Upper lobe of left lung (tissue), 6 donors: ENCODE measurements around the gene DDIT4. TPM values are rescaled to one million over a fixed set of nuclear protein-coding genes. Genes with fewer than 3 reads are reported as not detected.

Source experiments
- ATAC-seq, 2 donors: fragments of 200-7000 bp; cut with Tn5 transposase; one replicate each; pipeline ENCODE4 v1.9.1; 2022; ENCODE audit warnings: mild to moderate bottlenecking in 2 of 2, moderate library complexity in 2 of 2; ENCODE audit not compliant: low FRiP score in 2 of 2
- DNase-seq, 2 donors: peaks; one replicate each; pipeline ENCODE4 v3.0.0-alpha.2; 2019 to 2020
- H3K27ac ChIP-seq, 4 donors: fragments of 200-600 bp; sonication (generic); one replicate each; pipeline ENCODE4 v1.5.1; 2016 to 2019
- H3K27me3 ChIP-seq, 4 donors: fragments of 200-600 bp; sonication (generic); one replicate each; pipeline ENCODE4 v1.5.1; 2017 to 2019
- H3K36me3 ChIP-seq, 4 donors: fragments of 200-600 bp; sonication (generic); one replicate each; pipeline ENCODE4 v1.5.1; 2016 to 2019
- H3K4me1 ChIP-seq, 4 donors: fragments of 200-600 bp; sonication (generic); one replicate each; pipeline ENCODE4 v1.5.1; 2018 to 2019
- H3K4me3 ChIP-seq, 4 donors: fragments of 200-600 bp; sonication (generic); one replicate each; pipeline ENCODE4 v1.5.1; 2017 to 2019; ENCODE audit warnings: mild to moderate bottlenecking in 2 of 4, moderate library complexity in 1 of 4
- H3K9me3 ChIP-seq, 4 donors: fragments of 200-600 bp; sonication (generic); one replicate each; pipeline ENCODE4 v1.5.1; 2018 to 2019
- EP300 ChIP-seq, 4 donors: sonication (generic); formaldehyde crosslinking; IDR thresholded peaks; one replicate each; pipeline ENCODE4 v1.5.1; 2017; ENCODE audit warnings: antibody characterized with exemption in 4 of 4, control low read depth in 2 of 4
- POLR2A ChIP-seq, 4 donors: fragments of 450-650 bp; IDR thresholded peaks; one replicate each; pipeline ENCODE4 v1.5.1; 2016 to 2017; ENCODE audit warnings: antibody characterized with exemption in 4 of 4, mild to moderate bottlenecking in 2 of 4
- POLR2AphosphoS5 ChIP-seq, 2 donors: sonication (generic); formaldehyde crosslinking; IDR thresholded peaks; one replicate each; pipeline ENCODE4 v1.5.1; 2017; ENCODE audit warnings: antibody characterized with exemption in 2 of 2
- WGBS, 2 donors: methylation state at CpG; one replicate each; pipeline ENCODE4 v1.1.5; 2017 to 2018; 5-methylcytosine and 5-hydroxymethylcytosine counted together
- total RNA-seq, 6 donors: library from RNA; depleted of rRNA in 4 of 6; stranded (reverse); fragments of >200 nt in 4 of 6; gene quantifications; one replicate each; pipeline versions ENCODE4 v1.1.0 to v1.2.1, GENCODE V29; 2016 to 2021
- TF ChIP-seq, protein P1 (sequence below), 6 experiments: fragments of 450-650 bp in 4 of 6; fragments of 200-600 bp in 2 of 6; sonication (generic) in 2 of 6; IDR thresholded peaks; one replicate each; pipeline ENCODE4 v1.5.1; 2016 to 2019; ENCODE audit warnings: antibody characterized with exemption in 6 of 6
- donor health status: DM: no; HTN: no; CAD: no; lungs with moderate emphysema.
- donor health status: DM: no; HTN: yes; CAD: no; lungs with severe emphysema.

Gene DDIT4
- total RNA-seq, 6 donors from 2014 or later: 81.0 to 218 (median 151) TPM

DNA sequence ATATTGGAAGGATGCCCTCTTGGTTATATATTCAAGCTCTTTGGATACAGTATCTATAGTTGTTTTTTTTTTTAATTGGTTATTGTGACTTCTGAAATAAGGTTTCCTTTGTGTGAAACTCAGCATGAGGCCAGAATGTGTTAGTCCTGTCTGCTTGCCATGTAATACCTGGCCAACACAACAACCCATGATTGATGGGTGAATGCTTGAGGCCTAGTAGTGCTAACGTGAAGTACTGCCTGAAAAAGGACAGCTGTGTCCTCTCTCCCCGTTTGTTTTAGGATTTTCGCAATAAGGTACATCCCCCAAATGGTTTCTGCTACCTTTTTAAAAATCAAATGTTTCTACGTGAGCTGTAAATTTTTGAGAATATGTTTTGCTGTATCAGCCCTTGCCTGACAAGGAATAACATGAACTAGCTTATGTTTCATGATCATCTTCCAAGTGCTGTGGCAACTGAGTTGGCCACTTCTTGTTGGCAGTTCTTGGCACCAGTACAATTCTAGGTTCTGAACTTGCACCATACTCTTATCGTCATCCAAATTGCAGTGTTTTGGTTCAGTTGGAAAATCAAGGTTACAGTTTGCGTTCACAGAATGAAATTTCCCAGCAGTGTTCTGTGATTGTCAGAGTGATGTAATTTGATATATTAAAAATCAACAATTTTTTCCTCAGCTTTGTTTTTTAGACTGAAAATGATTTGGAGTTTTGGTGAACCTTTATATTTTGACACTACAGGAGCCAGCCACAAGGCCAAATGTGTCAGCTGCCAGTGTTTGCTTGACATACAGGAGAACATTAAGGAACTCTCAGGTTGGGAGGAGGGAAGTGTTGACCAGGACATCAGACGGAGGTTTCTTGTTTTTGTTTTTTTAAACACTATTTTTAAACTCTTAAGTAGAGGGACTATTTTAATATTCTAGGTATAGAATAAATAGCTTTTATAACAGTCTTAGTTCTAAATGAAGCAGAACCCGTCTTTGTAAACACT, 44.2 kb upstream of the DDIT4 start:
- 53 to 61% methylated on average over 8 of the region's 8 CpGs for WGBS, 2 donors
- TF ChIP-seq EP300 (IDR thresholded peaks at IDR 0.05) (no peak), POLR2AphosphoS5 (IDR thresholded peaks at IDR 0.05) (peak in 1 of 2 donors; percentile 50)
- DNase-seq (no peak), ATAC-seq (peak in 1 of 2 donors; percentile 24)
- no peaks in the 10 kb centered on the region for H3K27me3 ChIP-seq
- H3K36me3 ChIP-seq: peaks cover 19 to 62% (median 32%) of the 10 kb centered on the region in 4 donors
- peaks cover 9 to 22% (median 17%) of the 10 kb centered on the region in 4 donors for H3K4me1 ChIP-seq
- peak overlapping the region; percentile 14 to 71 (median 67) for H3K27ac ChIP-seq
- no peak overlapping the region for H3K4me3 ChIP-seq
- H3K9me3 ChIP-seq: no peaks in the 10 kb centered on the region

DNA sequence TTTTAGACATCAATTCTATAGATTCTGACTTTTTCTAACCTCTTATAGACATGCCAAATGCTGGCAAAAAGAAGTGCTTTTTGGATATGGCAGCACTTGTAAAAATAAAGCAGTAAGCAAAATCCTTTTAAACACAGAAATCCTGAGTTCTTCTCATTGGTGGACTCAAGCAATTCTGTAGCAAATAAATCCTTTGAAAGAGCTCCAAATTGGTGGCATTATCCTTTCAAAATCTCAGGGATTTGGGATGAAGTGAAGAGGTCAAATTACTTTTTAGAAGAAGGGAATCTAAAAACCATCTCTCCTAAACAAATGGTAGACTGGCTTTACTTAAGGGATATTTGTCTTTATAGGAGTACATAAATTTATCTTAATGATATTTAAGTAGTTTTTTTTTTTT, 40.1 kb upstream of the DDIT4 start:
- peaks cover 8 to 15% (median 10%) of the 10 kb centered on the region in 4 donors for H3K4me1 ChIP-seq
- H3K27ac ChIP-seq: peak overlapping the region in 1 of 4 donors; percentile 45
- no peaks in the 10 kb centered on the region for H3K9me3 ChIP-seq

DNA sequence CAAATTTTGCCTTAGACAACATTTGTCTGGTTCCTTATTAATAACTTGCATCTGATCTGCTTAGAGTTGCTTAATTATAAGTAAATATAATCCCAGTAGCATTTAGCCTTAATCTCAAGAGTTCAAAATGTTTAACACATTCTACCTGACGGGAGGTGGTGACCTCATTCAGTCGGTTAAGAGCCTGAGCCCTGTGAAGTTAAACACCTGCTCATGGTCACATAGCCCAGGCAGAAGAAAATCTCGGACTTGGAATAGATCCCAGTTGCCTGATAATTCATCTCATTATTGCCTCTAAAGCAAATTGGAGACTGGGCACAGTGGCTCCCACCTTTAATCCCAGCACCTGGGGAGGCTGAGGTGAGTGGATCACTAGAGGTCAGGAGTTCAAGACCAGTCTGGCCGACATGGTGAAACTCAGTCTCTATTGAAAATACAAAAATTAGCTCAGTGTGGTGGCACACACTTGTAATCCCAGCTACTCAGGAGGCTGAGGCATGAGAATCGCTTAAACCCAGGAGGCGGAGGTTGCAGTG, 39.1 kb upstream of the DDIT4 start:
- ATAC-seq: no peak
- H3K27ac ChIP-seq: no peak overlapping the region
- no peaks in the 10 kb centered on the region for H3K27me3 ChIP-seq
- no peak overlapping the region for H3K4me3 ChIP-seq
- TF ChIP-seq EP300 (IDR thresholded peaks at IDR 0.05) (no peak), POLR2A (IDR thresholded peaks at IDR 0.05) (no peak), POLR2AphosphoS5 (IDR thresholded peaks at IDR 0.05) (no peak)
- TF ChIP-seq, protein P1, sequence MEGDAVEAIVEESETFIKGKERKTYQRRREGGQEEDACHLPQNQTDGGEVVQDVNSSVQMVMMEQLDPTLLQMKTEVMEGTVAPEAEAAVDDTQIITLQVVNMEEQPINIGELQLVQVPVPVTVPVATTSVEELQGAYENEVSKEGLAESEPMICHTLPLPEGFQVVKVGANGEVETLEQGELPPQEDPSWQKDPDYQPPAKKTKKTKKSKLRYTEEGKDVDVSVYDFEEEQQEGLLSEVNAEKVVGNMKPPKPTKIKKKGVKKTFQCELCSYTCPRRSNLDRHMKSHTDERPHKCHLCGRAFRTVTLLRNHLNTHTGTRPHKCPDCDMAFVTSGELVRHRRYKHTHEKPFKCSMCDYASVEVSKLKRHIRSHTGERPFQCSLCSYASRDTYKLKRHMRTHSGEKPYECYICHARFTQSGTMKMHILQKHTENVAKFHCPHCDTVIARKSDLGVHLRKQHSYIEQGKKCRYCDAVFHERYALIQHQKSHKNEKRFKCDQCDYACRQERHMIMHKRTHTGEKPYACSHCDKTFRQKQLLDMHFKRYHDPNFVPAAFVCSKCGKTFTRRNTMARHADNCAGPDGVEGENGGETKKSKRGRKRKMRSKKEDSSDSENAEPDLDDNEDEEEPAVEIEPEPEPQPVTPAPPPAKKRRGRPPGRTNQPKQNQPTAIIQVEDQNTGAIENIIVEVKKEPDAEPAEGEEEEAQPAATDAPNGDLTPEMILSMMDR (IDR thresholded peaks at IDR 0.05): no peak
- peaks cover 20 to 74% (median 45%) of the 10 kb centered on the region in 4 donors for H3K36me3 ChIP-seq
- WGBS, 2 donors: 87 to 90% methylated on average over 5 to 6 of the region's 6 CpGs
- H3K4me1 ChIP-seq: peaks cover 2 to 11% (median 7%) of the 10 kb centered on the region in 4 donors
- no peaks in the 10 kb centered on the region for H3K9me3 ChIP-seq
- no peak for DNase-seq

More for the DNA sequence above, 40.1 kb upstream of the DDIT4 start:
- TF ChIP-seq POLR2AphosphoS5 (IDR thresholded peaks at IDR 0.05) (no peak), EP300 (IDR thresholded peaks at IDR 0.05) (no peak)
- ATAC-seq (no peak), DNase-seq (no peak)
- H3K4me3 ChIP-seq: no peak overlapping the region
- H3K36me3 ChIP-seq: peaks cover 20 to 74% (median 45%) of the 10 kb centered on the region in 4 donors
- no peaks in the 10 kb centered on the region for H3K27me3 ChIP-seq

DNA sequence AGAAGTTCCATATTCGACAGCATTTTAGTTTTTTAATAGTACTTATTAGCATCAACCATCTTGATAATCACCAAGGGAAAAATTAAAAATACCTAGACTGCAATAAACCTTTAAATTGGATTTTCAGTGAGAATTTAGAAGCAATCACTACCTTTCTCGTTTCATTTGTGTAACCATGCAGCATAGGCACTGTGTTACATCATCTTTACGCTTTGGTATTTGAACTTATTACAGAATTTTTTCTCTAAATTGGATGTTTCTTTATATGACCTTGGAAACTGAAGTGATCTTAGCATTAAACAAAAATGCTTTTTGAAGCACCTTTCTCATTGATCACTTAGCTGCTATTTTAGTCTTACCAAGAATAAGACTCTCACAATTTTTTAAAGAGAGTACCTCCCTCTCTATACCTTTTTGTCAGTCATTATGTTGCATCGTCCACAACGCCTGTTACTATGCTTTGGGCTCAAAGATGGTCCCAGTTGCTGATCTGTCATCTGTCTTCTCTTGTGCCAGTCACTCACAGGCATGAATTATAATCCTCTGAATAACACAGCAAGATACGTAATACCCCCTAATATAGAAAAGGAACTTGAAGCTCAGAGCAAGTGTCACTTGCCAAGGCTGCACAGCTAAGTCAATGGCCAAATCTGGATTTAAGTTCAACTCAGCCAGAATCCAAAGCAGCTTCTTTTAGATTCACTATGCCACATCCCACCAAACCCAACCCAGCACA, 38.0 kb upstream of the DDIT4 start:
- Histone ChIP-seq H3K27ac (peak overlapping the region in 2 of 4 donors; percentile 14 to 19), H3K4me3 (no peak overlapping the region), H3K27me3 (no peaks in the 10 kb centered on the region), H3K4me1 (peaks cover 0 to 8% (median 5%) of the 10 kb centered on the region in 4 donors), H3K9me3 (no peaks in the 10 kb centered on the region), H3K36me3 (peaks cover 20 to 68% (median 43%) of the 10 kb centered on the region in 4 donors)
- 89 to 94% methylated on average over 6 of the region's 6 CpGs for WGBS, 2 donors
- DNase-seq (no peak), ATAC-seq (no peak)
- no peak for TF ChIP-seq POLR2A (IDR thresholded peaks at IDR 0.05)
- no peak for TF ChIP-seq EP300 (IDR thresholded peaks at IDR 0.05)
- TF ChIP-seq, protein P1 (IDR thresholded peaks at IDR 0.05): no peak
- no peak for TF ChIP-seq POLR2AphosphoS5 (IDR thresholded peaks at IDR 0.05)

DNA sequence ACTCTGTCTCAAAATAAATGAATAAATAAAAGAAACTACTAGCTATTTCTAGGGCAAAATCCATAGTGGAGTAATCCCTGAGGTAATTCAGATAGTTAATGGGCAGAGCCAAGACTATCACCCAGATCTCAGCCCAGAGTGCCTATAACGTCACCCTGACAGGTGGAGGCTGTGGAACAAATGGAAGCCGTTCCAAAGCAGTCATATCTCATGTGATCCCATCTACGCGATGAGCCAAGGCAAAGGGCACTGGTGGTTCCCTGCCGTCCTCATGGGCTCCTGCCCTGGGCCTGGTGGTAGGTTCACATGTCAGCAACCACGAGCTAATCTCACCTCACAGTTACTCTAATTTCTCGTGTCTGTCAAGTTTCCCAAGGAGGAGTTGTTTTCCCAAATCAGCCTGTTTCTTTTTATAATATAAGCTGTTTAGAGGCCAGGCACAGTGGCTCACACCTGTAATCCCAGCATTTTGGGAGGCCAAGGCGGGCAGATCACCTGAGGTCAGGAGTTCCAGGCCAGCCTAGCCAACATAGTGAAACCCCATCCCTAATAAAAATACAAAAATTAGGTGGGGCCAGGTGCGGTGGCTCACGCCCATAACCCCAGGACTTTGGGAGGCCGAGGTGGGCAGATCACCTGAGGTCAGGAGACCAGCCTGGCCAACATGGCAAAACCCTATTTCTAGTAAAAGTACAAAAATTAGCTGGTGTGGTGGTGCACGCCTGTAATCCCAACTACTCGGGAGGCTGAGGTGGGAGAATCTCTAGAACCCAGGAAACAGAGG, 35.1 kb upstream of the DDIT4 start:
- DNase-seq: no peak
- peak overlapping the region in 1 of 4 donors; percentile 50 for H3K27ac ChIP-seq
- H3K36me3 ChIP-seq: peaks cover 7 to 42% (median 26%) of the 10 kb centered on the region in 4 donors
- H3K4me3 ChIP-seq: no peak overlapping the region
- 92 to 93% methylated on average over 13 of the region's 13 CpGs for WGBS, 2 donors
- no peaks in the 10 kb centered on the region for H3K27me3 ChIP-seq
- H3K4me1 ChIP-seq: peaks cover 22 to 28% (median 24%) of the 10 kb centered on the region in 4 donors
- no peak for ATAC-seq
- no peak for TF ChIP-seq POLR2A (IDR thresholded peaks at IDR 0.05)
- no peak for TF ChIP-seq POLR2AphosphoS5 (IDR thresholded peaks at IDR 0.05)
- TF ChIP-seq, protein P1 (IDR thresholded peaks at IDR 0.05): no peak
- TF ChIP-seq EP300 (IDR thresholded peaks at IDR 0.05): no peak
- no peaks in the 10 kb centered on the region for H3K9me3 ChIP-seq
